SK-N-SH (cell line): ENCODE measurements around the gene BRINP1. TPM values are rescaled to one million over a fixed set of nuclear protein-coding genes. Genes with fewer than 3 reads are reported as not detected.

ENCODE experiments used
- CTCF ChIA-PET: fragments of 300-600, 350-600 bp; formaldehyde crosslinking; extraction: SDS; loops from one replicate; lab custom pipeline; 2021; lab: Yijun Ruan, JAX
- POLR2A ChIA-PET: fragments of 350-600 bp; sonication (Branson Sonifier 250); formaldehyde crosslinking; extraction: SDS; loops from one replicate; lab custom pipeline; 2020; ENCODE audit warnings: antibody characterized with exemption, inconsistent platforms; lab: Yijun Ruan, JAX
- DNase-seq: peaks from one replicate; pipeline ENCODE4 v3.0.0; 2012
- H2AFZ ChIP-seq: fragments of 200-600 bp; sonication (generic); 2 replicates; pipeline ENCODE4 v1.8.1; 2016; ENCODE audit warnings: antibody characterized with exemption, mild to moderate bottlenecking, low read depth
- H3F3A ChIP-seq: fragments of 200-600 bp; sonication (generic); replicated peaks from 2 replicates; pipeline ENCODE3; 2016; ENCODE audit warnings: antibody characterized with exemption, mild to moderate bottlenecking; ENCODE audit not compliant: insufficient read depth
- H3K27ac ChIP-seq, 2 experiments: fragments of 200-500 bp in 1 of 2; fragments of 200-600 bp in 1 of 2; sonication (Bioruptor generic) in 1 of 2; sonication (generic), shearing (Covaris generic) in 1 of 2; 2 replicates each; pipeline versions ENCODE4 v1.5.1 to v1.6.1; 2014 to 2016; ENCODE audit warnings: low read depth in 2 of 2, inconsistent platforms in 1 of 2, low read length in 1 of 2, mild to moderate bottlenecking in 1 of 2, mixed read lengths in 1 of 2
- H3K27me3 ChIP-seq: fragments of 200-600 bp; sonication (generic), shearing (Covaris generic); 2 replicates; pipeline ENCODE4 v1.6.1; 2016; ENCODE audit warnings: mixed run types; ENCODE audit not compliant: insufficient read depth
- H3K36me3 ChIP-seq, 2 experiments: fragments of 200-500 bp in 1 of 2; fragments of 200-600 bp in 1 of 2; sonication (Bioruptor generic) in 1 of 2; sonication (generic) in 1 of 2; replicated peaks in 1 of 2; 2 replicates each; pipeline versions ENCODE3 to v1.5.1; 2014 to 2016; ENCODE audit warnings: low read length in 1 of 2, mild to moderate bottlenecking in 1 of 2; ENCODE audit not compliant: insufficient read depth in 2 of 2, control insufficient read depth in 1 of 2
- H3K4me1 ChIP-seq, 2 experiments: fragments of 200-500 bp in 1 of 2; fragments of 200-600 bp in 1 of 2; sonication (Bioruptor generic) in 1 of 2; sonication (generic), shearing (Covaris generic) in 1 of 2; 2 replicates each; pipeline versions ENCODE4 v1.5.1 to v1.6.1; 2014 to 2016; ENCODE audit warnings: low read depth in 1 of 2, low read length in 1 of 2, mixed run types in 1 of 2; ENCODE audit not compliant: insufficient read depth in 2 of 2, control insufficient read depth in 1 of 2
- H3K4me2 ChIP-seq: fragments of 200-600 bp; sonication (generic), shearing (Covaris generic); 2 replicates; pipeline ENCODE4 v1.6.1; 2017; ENCODE audit warnings: mixed run types
- H3K4me3 ChIP-seq, 2 experiments: fragments of 200-500 bp in 1 of 2; fragments of 200-600 bp in 1 of 2; sonication (Bioruptor generic) in 1 of 2; sonication (generic), shearing (Covaris generic) in 1 of 2; 2 replicates each; pipeline versions ENCODE4 v1.5.1 to v1.8.1; 2014 to 2016; ENCODE audit warnings: low read depth in 2 of 2, inconsistent platforms in 1 of 2, low read length in 1 of 2, mild to moderate bottlenecking in 1 of 2, mixed read lengths in 1 of 2, moderate library complexity in 1 of 2
- H3K79me2 ChIP-seq: fragments of 200-600 bp; sonication (generic); 2 replicates; pipeline ENCODE4 v1.8.1; 2017; ENCODE audit warnings: mild to moderate bottlenecking; ENCODE audit not compliant: insufficient read depth
- H3K9ac ChIP-seq: fragments of 200-600 bp; sonication (generic); 2 replicates; pipeline ENCODE4 v1.6.1; 2017; ENCODE audit warnings: mixed run types
- H3K9me2 ChIP-seq: fragments of 200-600 bp; sonication (generic); 2 replicates; pipeline ENCODE4 v1.6.1; 2017; ENCODE audit warnings: mixed run types
- H3K9me3 ChIP-seq: fragments of 200-600 bp; sonication (generic); 2 replicates; pipeline ENCODE4 v1.6.1; 2017; ENCODE audit warnings: mixed run types, mild to moderate bottlenecking, moderate library complexity
- H4K20me1 ChIP-seq: fragments of 200-600 bp; sonication (generic); 2 replicates; pipeline ENCODE4 v1.6.1; 2017; ENCODE audit warnings: mild to moderate bottlenecking, mixed run types; ENCODE audit not compliant: insufficient read depth
- CHD2 ChIP-seq: fragments of 150-350 bp; IDR thresholded peaks from 2 replicates; pipeline ENCODE4 v1.6.1; 2018; ENCODE audit warnings: low read length; ENCODE audit not compliant: partially characterized antibody
- FOXM1 ChIP-seq: IDR thresholded peaks from 2 replicates; pipeline ENCODE4 v1.4.0; 2012; ENCODE audit warnings: low read depth, mild to moderate bottlenecking
- JUND ChIP-seq: IDR thresholded peaks from 2 replicates; pipeline ENCODE4 v1.4.0; 2012
- NFIC ChIP-seq: IDR thresholded peaks from 2 replicates; pipeline ENCODE4 v1.4.0; 2012; ENCODE audit warnings: borderline replicate concordance
- RFX5 ChIP-seq: IDR thresholded peaks from 2 replicates; pipeline ENCODE4 v1.6.1; 2012; ENCODE audit warnings: mild to moderate bottlenecking, improper control_type of control experiment, low read length
- SIN3A ChIP-seq: IDR thresholded peaks from 2 replicates; pipeline ENCODE4 v1.6.1; 2012; ENCODE audit warnings: low read depth, mild to moderate bottlenecking, low read length, moderate library complexity, borderline replicate concordance
- TAF1 ChIP-seq: IDR thresholded peaks from 2 replicates; pipeline ENCODE4 v1.6.1; 2012; ENCODE audit warnings: low read depth, mild to moderate bottlenecking, low read length, moderate library complexity, borderline replicate concordance
- TCF12 ChIP-seq: IDR thresholded peaks from 2 replicates; pipeline ENCODE4 v1.4.0; 2012
- TEAD4 ChIP-seq: IDR thresholded peaks from 2 replicates; pipeline ENCODE4 v1.4.0; 2012; ENCODE audit warnings: mild to moderate bottlenecking, borderline replicate concordance; ENCODE audit not compliant: insufficient read depth
- YY1 ChIP-seq: IDR thresholded peaks from 2 replicates; pipeline ENCODE4 v1.4.0; 2012; ENCODE audit warnings: low read depth, mild to moderate bottlenecking
- WGBS: methylation state at CpG from one replicate; pipeline ENCODE4 v1.1.6; 2017; ENCODE audit warnings: low lambda C conversion rate; 5-methylcytosine and 5-hydroxymethylcytosine counted together
- polyA plus RNA-seq, 3 experiments: library from polyadenylated mRNA; depleted of rRNA; stranded (reverse); fragments of >200 nt; gene quantifications; 2 replicates each; pipeline ENCODE4 v1.2.3, GENCODE V29; 2012
- TF ChIP-seq, protein P1 (sequence below): IDR thresholded peaks from 2 replicates; pipeline ENCODE4; 2012
- TF ChIP-seq, protein P2 (sequence below): IDR thresholded peaks from 2 replicates; pipeline ENCODE4 v1.4.0; 2012; ENCODE audit warnings: low read depth, borderline replicate concordance
- TF ChIP-seq, protein P3 (sequence below): IDR thresholded peaks from 2 replicates; pipeline ENCODE4 v1.4.0; 2012; ENCODE audit warnings: low read depth, borderline replicate concordance
- TF ChIP-seq, protein P4 (sequence below): fragments of 150-350 bp; IDR thresholded peaks from 2 replicates; pipeline ENCODE4 v1.6.1; 2016; ENCODE audit warnings: mild to moderate bottlenecking, low read depth, low read length
- TF ChIP-seq, protein P5 (sequence below): fragments of 150-350 bp; IDR thresholded peaks from 2 replicates; pipeline ENCODE4 v1.6.1; 2017; ENCODE audit warnings: antibody characterized with exemption, low read length, low read depth, borderline replicate concordance

BRINP1 gene
- polyA plus RNA-seq, 1 of the 3 experiments (the other 2 are of a cell fraction), result 0.41 TPM

DNA sequence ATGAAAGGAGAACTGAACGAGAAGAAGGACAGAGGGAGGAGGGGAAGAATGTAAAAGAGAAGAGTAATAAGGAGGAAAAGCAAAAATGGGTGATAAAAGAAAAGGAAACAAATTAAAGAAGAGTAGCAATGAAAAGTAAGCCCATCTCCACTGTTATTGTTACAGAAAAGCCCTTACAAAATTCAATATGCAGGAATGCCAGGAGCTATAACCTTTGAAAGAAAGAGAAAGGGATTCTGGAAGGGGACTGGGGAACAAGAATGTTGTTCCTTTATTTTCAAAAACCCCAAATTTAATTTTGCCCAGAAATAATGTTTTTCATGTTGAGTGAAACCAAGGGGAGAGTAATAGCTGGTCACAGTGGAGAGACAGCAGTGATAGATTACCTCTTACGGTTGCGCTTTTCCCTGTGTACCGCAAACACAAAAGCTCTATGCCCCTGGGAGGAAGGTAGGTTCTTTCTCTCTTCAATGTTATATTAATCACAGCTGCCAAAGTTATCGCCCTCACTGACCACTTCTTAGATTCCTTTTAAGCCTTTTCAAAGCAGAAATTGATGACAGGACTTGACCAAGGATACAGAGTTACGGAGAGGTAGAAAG, 86.7 kb downstream of the BRINP1 start:
- no peaks in the 10 kb centered on the region for H4K20me1 ChIP-seq
- TF ChIP-seq TCF12 (no peak), YY1 (no peak), TAF1 (no peak), CHD2 (no peak), FOXM1 (no peak), TEAD4 (no peak), RFX5 (no peak), NFIC (no peak), JUND (no peak), SIN3A (no peak)
- TF ChIP-seq, protein P1, sequence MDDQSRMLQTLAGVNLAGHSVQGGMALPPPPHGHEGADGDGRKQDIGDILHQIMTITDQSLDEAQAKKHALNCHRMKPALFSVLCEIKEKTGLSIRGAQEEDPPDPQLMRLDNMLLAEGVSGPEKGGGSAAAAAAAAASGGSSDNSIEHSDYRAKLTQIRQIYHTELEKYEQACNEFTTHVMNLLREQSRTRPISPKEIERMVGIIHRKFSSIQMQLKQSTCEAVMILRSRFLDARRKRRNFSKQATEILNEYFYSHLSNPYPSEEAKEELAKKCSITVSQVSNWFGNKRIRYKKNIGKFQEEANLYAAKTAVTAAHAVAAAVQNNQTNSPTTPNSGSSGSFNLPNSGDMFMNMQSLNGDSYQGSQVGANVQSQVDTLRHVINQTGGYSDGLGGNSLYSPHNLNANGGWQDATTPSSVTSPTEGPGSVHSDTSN, result no peak
- TF ChIP-seq, protein P2, sequence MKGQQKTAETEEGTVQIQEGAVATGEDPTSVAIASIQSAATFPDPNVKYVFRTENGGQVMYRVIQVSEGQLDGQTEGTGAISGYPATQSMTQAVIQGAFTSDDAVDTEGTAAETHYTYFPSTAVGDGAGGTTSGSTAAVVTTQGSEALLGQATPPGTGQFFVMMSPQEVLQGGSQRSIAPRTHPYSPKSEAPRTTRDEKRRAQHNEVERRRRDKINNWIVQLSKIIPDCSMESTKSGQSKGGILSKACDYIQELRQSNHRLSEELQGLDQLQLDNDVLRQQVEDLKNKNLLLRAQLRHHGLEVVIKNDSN, result no peak
- TF ChIP-seq, protein P3, sequence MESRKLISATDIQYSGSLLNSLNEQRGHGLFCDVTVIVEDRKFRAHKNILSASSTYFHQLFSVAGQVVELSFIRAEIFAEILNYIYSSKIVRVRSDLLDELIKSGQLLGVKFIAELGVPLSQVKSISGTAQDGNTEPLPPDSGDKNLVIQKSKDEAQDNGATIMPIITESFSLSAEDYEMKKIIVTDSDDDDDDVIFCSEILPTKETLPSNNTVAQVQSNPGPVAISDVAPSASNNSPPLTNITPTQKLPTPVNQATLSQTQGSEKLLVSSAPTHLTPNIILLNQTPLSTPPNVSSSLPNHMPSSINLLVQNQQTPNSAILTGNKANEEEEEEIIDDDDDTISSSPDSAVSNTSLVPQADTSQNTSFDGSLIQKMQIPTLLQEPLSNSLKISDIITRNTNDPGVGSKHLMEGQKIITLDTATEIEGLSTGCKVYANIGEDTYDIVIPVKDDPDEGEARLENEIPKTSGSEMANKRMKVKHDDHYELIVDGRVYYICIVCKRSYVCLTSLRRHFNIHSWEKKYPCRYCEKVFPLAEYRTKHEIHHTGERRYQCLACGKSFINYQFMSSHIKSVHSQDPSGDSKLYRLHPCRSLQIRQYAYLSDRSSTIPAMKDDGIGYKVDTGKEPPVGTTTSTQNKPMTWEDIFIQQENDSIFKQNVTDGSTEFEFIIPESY, result no peak
- TF ChIP-seq, protein P4, sequence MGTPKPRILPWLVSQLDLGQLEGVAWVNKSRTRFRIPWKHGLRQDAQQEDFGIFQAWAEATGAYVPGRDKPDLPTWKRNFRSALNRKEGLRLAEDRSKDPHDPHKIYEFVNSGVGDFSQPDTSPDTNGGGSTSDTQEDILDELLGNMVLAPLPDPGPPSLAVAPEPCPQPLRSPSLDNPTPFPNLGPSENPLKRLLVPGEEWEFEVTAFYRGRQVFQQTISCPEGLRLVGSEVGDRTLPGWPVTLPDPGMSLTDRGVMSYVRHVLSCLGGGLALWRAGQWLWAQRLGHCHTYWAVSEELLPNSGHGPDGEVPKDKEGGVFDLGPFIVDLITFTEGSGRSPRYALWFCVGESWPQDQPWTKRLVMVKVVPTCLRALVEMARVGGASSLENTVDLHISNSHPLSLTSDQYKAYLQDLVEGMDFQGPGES, result no peak
- TF ChIP-seq, protein P5, sequence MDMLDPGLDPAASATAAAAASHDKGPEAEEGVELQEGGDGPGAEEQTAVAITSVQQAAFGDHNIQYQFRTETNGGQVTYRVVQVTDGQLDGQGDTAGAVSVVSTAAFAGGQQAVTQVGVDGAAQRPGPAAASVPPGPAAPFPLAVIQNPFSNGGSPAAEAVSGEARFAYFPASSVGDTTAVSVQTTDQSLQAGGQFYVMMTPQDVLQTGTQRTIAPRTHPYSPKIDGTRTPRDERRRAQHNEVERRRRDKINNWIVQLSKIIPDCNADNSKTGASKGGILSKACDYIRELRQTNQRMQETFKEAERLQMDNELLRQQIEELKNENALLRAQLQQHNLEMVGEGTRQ, result no peak
- no peaks in the 10 kb centered on the region for H3K9me2 ChIP-seq
- H3K9me3 ChIP-seq, result no peaks in the 10 kb centered on the region
- no peaks in the 10 kb centered on the region for H3F3A ChIP-seq
- no peaks in the 10 kb centered on the region; a peak in 1 of 4 replicates for H3K4me1 ChIP-seq
- no peak overlapping the region for H3K9ac ChIP-seq
- DNase-seq, result no peak
- H3K79me2 ChIP-seq, result no peaks in the 10 kb centered on the region
- no peaks in the 10 kb centered on the region for H3K36me3 ChIP-seq
- POLR2A ChIA-PET, result no interaction called here
- 62% methylated on average over 6 of the region's 6 CpGs for WGBS
- no peaks in the 10 kb centered on the region for H3K27me3 ChIP-seq
- CTCF ChIA-PET, result interaction anchor here (0.8 kb wide), 1 partner anchor 687 kb away, joined by 3 read pairs; no protein-coding TSS in a partner anchor
- no peak overlapping the region for H3K4me3 ChIP-seq
- no peak overlapping the region for H3K4me2 ChIP-seq
- no peak overlapping the region for H2AFZ ChIP-seq
- no peak overlapping the region for H3K27ac ChIP-seq
